ENCODE results near the gene S1PR1. TPM values are rescaled to one million over a fixed set of nuclear protein-coding genes. Genes with fewer than 3 reads are reported as not detected.

Gene S1PR1
- total RNA-seq, 1 experiment from 2014 or later: 1.1 TPM

GRCh38 chr1:101285922-101286570, 49.2 kb downstream of the S1PR1 start:
- Histone ChIP-seq H3K27me3 (replicated peaks; ENCODE audit: insufficient read depth, low read depth, low read length, poor library complexity) (no peaks in the 10 kb centered on the region), H3K4me1 (ENCODE audit: insufficient read depth, low read length, poor library complexity, severe bottlenecking) (peaks cover 6% of the 10 kb centered on the region), H3K4me3 (ENCODE audit: low read depth, low read length, poor library complexity, severe bottlenecking) (no peak overlapping the region), H3K27ac (ENCODE audit: low read depth, low read length, poor library complexity, severe bottlenecking) (no peak overlapping the region), H3K9me3 (ENCODE audit: low read depth, low read length, poor library complexity, severe bottlenecking) (no peaks in the 10 kb centered on the region), H3K36me3 (ENCODE audit: insufficient read depth, low read length, poor library complexity, severe bottlenecking) (no peaks in the 10 kb centered on the region)
- CTCF ChIA-PET: no interaction called here
- intact Hi-C loops (cut with micrococcal nuclease; ENCODE audit: unreplicated experiment): loop anchor here (10.0 kb wide), 1 partner anchor 821 kb away; no protein-coding TSS in a partner anchor
- no peak for TF ChIP-seq EZH2 (IDR thresholded peaks at IDR 0.05; ENCODE audit: borderline replicate concordance, low read depth, low read length, poor library complexity, severe bottlenecking)
- no peak for DNase-seq (ENCODE audit: low spot score)
- BruUV-seq (replicated peaks): no TSS peak
- POLR2A ChIA-PET (ENCODE audit: low non-redundant PET): no interaction called here

GRCh38 chr1:101288491-101288944, 51.7 kb downstream of the S1PR1 start:
- Histone ChIP-seq H3K9me3 (ENCODE audit: low read depth, low read length, poor library complexity, severe bottlenecking) (no peaks in the 10 kb centered on the region), H3K36me3 (ENCODE audit: insufficient read depth, low read length, poor library complexity, severe bottlenecking) (no peaks in the 10 kb centered on the region), H3K4me3 (ENCODE audit: low read depth, low read length, poor library complexity, severe bottlenecking) (no peak overlapping the region), H3K27me3 (replicated peaks; ENCODE audit: insufficient read depth, low read depth, low read length, poor library complexity) (no peaks in the 10 kb centered on the region), H3K27ac (ENCODE audit: low read depth, low read length, poor library complexity, severe bottlenecking) (no peak overlapping the region), H3K4me1 (ENCODE audit: insufficient read depth, low read length, poor library complexity, severe bottlenecking) (peaks cover 20% of the 10 kb centered on the region)
- POLR2A ChIA-PET (ENCODE audit: low non-redundant PET): interaction anchor here (0.5 kb wide), 1 partner anchor 154 kb away, joined by 3 read pairs; no protein-coding TSS in a partner anchor
- no TSS peak for BruUV-seq (replicated peaks)
- intact Hi-C loops (cut with micrococcal nuclease; ENCODE audit: unreplicated experiment): loop anchor here (1.0 to 10.0 kb wide), 2 partner anchors 367 to 824 kb away; no protein-coding TSS in a partner anchor
- CTCF ChIA-PET: interaction anchor here (0.6 to 1.5 kb wide), 9 partner anchors 9 to 405 kb away, joined by 3 to 8 read pairs (median 4); no protein-coding TSS in a partner anchor
- peak; percentile 81 for DNase-seq (ENCODE audit: low spot score)
- no peak for TF ChIP-seq EZH2 (IDR thresholded peaks at IDR 0.05; ENCODE audit: borderline replicate concordance, low read depth, low read length, poor library complexity, severe bottlenecking)
- TF ChIP-seq, protein P1, sequence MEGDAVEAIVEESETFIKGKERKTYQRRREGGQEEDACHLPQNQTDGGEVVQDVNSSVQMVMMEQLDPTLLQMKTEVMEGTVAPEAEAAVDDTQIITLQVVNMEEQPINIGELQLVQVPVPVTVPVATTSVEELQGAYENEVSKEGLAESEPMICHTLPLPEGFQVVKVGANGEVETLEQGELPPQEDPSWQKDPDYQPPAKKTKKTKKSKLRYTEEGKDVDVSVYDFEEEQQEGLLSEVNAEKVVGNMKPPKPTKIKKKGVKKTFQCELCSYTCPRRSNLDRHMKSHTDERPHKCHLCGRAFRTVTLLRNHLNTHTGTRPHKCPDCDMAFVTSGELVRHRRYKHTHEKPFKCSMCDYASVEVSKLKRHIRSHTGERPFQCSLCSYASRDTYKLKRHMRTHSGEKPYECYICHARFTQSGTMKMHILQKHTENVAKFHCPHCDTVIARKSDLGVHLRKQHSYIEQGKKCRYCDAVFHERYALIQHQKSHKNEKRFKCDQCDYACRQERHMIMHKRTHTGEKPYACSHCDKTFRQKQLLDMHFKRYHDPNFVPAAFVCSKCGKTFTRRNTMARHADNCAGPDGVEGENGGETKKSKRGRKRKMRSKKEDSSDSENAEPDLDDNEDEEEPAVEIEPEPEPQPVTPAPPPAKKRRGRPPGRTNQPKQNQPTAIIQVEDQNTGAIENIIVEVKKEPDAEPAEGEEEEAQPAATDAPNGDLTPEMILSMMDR (conservative IDR thresholded peaks at IDR 0.05; ENCODE audit: low read depth, low read length): peak; percentile 94

- intact Hi-C loops (cut with micrococcal nuclease; ENCODE audit: unreplicated experiment): no loop called here
- ChIA-PET CTCF (no interaction called here), POLR2A (ENCODE audit: low non-redundant PET) (no interaction called here)
- Histone ChIP-seq H3K27me3 (replicated peaks; ENCODE audit: insufficient read depth, low read depth, low read length, poor library complexity) (no peaks in the 10 kb centered on the region), H3K9me3 (ENCODE audit: low read depth, low read length, poor library complexity, severe bottlenecking) (no peaks in the 10 kb centered on the region), H3K4me3 (ENCODE audit: low read depth, low read length, poor library complexity, severe bottlenecking) (no peak overlapping the region), H3K4me1 (ENCODE audit: insufficient read depth, low read length, poor library complexity, severe bottlenecking) (peaks cover 20% of the 10 kb centered on the region), H3K27ac (ENCODE audit: low read depth, low read length, poor library complexity, severe bottlenecking) (no peak overlapping the region), H3K36me3 (ENCODE audit: insufficient read depth, low read length, poor library complexity, severe bottlenecking) (no peaks in the 10 kb centered on the region)
- TF ChIP-seq EZH2 (IDR thresholded peaks at IDR 0.05; ENCODE audit: borderline replicate concordance, low read depth, low read length, poor library complexity, severe bottlenecking): no peak
- TF ChIP-seq, protein P1 (conservative IDR thresholded peaks at IDR 0.05; ENCODE audit: low read depth, low read length): no peak
- no TSS peak for BruUV-seq (replicated peaks)
- no peak for DNase-seq (ENCODE audit: low spot score)
Observed at GRCh38 chr1:101290119-101290921, 53.5 kb downstream of the S1PR1 start.

Other genes starting within 250 kb of the S1PR1 start
- 43.2 and 50.5 TPM in 2 replicates for gene DPH5, start 211.2 kb upstream of the S1PR1 start, total RNA-seq (2021)

All from A673 (cell line).